ENCODE measurements around the gene ARPIN. TPM values are rescaled to one million over a fixed set of nuclear protein-coding genes. Genes with fewer than 3 reads are reported as not detected.
A peak's percentile ranks its signal among the peaks of the same experiment; 100 is the strongest.

Gene ARPIN
- total RNA-seq, 1 experiment from 2014 or later: 30.4 TPM

DNA sequence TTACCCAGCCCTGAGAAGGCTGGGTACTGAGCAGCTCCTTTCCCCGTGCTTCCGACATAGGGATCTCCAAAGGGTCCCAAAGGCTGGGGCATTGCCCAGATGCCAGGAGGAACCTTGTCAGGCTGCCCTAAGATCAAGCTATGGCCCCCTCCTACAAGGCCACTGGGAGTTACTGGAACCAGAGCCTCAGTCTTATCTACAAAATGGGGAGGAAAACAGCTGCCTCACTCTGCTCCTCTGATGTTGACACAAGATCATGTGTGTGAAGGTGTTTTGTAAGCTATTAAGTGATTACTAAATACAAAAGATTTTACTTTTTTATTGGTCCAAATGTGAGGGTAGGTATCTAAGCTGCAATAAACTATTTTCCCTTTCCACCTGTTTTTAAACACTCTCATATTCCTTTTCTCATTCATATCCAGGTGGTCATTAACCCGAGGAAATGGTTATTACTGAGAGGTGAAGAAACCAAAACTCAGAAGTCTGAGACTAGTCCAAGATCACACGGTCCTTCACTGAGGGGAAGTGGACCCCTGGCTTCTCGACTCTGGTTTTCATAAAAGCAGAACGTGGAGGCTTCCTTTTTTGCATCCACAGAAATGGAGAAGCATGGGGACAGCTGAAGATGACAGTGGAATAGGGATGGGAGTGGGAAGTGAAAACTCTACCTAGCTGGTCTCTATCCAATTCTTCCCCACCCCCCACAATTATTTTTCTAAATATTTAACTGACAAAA lies 1.7 kb downstream of the ARPIN start:
- DNase-seq: no peak
- intact Hi-C loops (cut with micrococcal nuclease; ENCODE audit: unreplicated experiment): loop anchor here (5.0 kb wide), 1 partner anchor 86 kb away; no protein-coding TSS in a partner anchor
- ChIA-PET POLR2A (ENCODE audit: unreplicated experiment) (interaction anchor here (0.7 kb wide), 1 partner anchor 289 kb away, joined by 3 read pairs; no protein-coding TSS in a partner anchor), CTCF (no interaction called here)
- H4K20me1 ChIP-seq (ENCODE audit: insufficient read depth): no peaks in the 10 kb centered on the region
- H3K4me1 ChIP-seq (replicated peaks; ENCODE audit: insufficient read depth): peaks cover 42% of the 10 kb centered on the region
- H3K4me2 ChIP-seq: peak overlapping the region; percentile 81
- BruUV-seq (replicated peaks): no TSS peak
- H3K27me3 ChIP-seq (ENCODE audit: insufficient read depth, low read depth): no peaks in the 10 kb centered on the region
- no peaks in the 10 kb centered on the region for H3K9me2 ChIP-seq (ENCODE audit: insufficient read depth)
- peaks cover 14% of the 10 kb centered on the region for H3F3A ChIP-seq (ENCODE audit: insufficient read depth, low read depth)
- peaks cover 14% of the 10 kb centered on the region for H3K79me2 ChIP-seq (ENCODE audit: low read depth)
- no peaks in the 10 kb centered on the region for H3K9me3 ChIP-seq (ENCODE audit: insufficient read depth, low read depth)
- TF ChIP-seq EZH2 (IDR thresholded peaks at IDR 0.05; ENCODE audit: low read depth) (no peak), CTCF (conservative IDR thresholded peaks at IDR 0.05) (no peak)
- no peak overlapping the region for H2AFZ ChIP-seq
- H3K4me3 ChIP-seq: peak overlapping the region; percentile 96; the same call in 1 of the 2 replicates
- H3K36me3 ChIP-seq (ENCODE audit: low read depth): no peaks in the 10 kb centered on the region
- H3K27ac ChIP-seq: no peak overlapping the region

DNA sequence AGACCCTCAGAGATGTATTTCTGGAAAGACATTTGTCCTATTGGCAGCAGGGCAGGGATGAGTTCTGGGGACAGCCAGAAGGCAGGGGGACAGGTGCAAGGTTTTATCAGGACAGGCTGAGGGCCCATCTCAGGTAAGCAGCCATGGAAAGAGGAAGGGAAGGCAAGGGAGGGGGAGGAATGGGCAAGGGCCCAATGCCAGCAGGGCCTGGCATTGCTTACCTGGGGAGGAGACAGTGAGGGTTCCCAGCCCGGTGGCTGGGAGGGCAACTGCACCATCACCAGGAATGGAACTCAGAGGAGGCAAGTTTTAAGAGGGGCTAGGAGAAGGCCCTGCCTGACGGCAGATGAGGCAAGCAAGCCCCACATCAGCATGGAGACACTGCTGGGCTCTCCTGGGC lies 3.1 kb downstream of the ARPIN start:
- H3F3A ChIP-seq (ENCODE audit: insufficient read depth, low read depth): peaks cover under 1% of the 10 kb centered on the region; the same call in 1 of the 2 replicates
- POLR2A ChIA-PET (ENCODE audit: unreplicated experiment): no interaction called here
- H3K4me3 ChIP-seq: no peak overlapping the region
- DNase-seq: no peak
- H3K4me1 ChIP-seq (replicated peaks; ENCODE audit: insufficient read depth): peaks cover 28% of the 10 kb centered on the region
- no peaks in the 10 kb centered on the region for H3K9me2 ChIP-seq (ENCODE audit: insufficient read depth)
- BruUV-seq (replicated peaks): no TSS peak
- no peak overlapping the region for H2AFZ ChIP-seq
- TF ChIP-seq CTCF (conservative IDR thresholded peaks at IDR 0.05): no peak
- no peak for TF ChIP-seq EZH2 (IDR thresholded peaks at IDR 0.05; ENCODE audit: low read depth)
- no peaks in the 10 kb centered on the region for H3K36me3 ChIP-seq (ENCODE audit: low read depth)
- H3K27me3 ChIP-seq (ENCODE audit: insufficient read depth, low read depth): no peaks in the 10 kb centered on the region
- H3K27ac ChIP-seq: no peak overlapping the region
- H3K4me2 ChIP-seq: no peak overlapping the region
- peaks cover 14% of the 10 kb centered on the region for H3K79me2 ChIP-seq (ENCODE audit: low read depth)
- CTCF ChIA-PET: interaction anchor here (0.5 kb wide), 1 partner anchor 316 kb away, joined by 7 read pairs; no protein-coding TSS in a partner anchor
- no peaks in the 10 kb centered on the region for H3K9me3 ChIP-seq (ENCODE audit: insufficient read depth, low read depth)
- no peaks in the 10 kb centered on the region for H4K20me1 ChIP-seq (ENCODE audit: insufficient read depth)
- intact Hi-C loops (cut with micrococcal nuclease; ENCODE audit: unreplicated experiment): loop anchor here (5.0 kb wide), 1 partner anchor 88 kb away; no protein-coding TSS in a partner anchor

GRCh38 chr15:89908226-89908625 lies 4.5 kb downstream of the ARPIN start:
- H3F3A ChIP-seq (ENCODE audit: insufficient read depth, low read depth): no peaks in the 10 kb centered on the region
- ChIA-PET POLR2A (ENCODE audit: unreplicated experiment) (no interaction called here), CTCF (no interaction called here)
- H3K9me2 ChIP-seq (ENCODE audit: insufficient read depth): no peaks in the 10 kb centered on the region
- no peaks in the 10 kb centered on the region for H3K9me3 ChIP-seq (ENCODE audit: insufficient read depth, low read depth)
- H3K4me2 ChIP-seq: no peak overlapping the region
- TF ChIP-seq CTCF (conservative IDR thresholded peaks at IDR 0.05) (no peak), EZH2 (IDR thresholded peaks at IDR 0.05; ENCODE audit: low read depth) (no peak)
- H4K20me1 ChIP-seq (ENCODE audit: insufficient read depth): no peaks in the 10 kb centered on the region
- peaks cover 16% of the 10 kb centered on the region for H3K4me1 ChIP-seq (replicated peaks; ENCODE audit: insufficient read depth)
- no peak overlapping the region for H3K4me3 ChIP-seq
- H3K27ac ChIP-seq: no peak overlapping the region
- no peak overlapping the region for H2AFZ ChIP-seq
- BruUV-seq (replicated peaks): no TSS peak
- H3K36me3 ChIP-seq (ENCODE audit: low read depth): no peaks in the 10 kb centered on the region
- intact Hi-C loops (cut with micrococcal nuclease; ENCODE audit: unreplicated experiment): no loop called here
- H3K27me3 ChIP-seq (ENCODE audit: insufficient read depth, low read depth): no peaks in the 10 kb centered on the region
- no peak for DNase-seq
- peaks cover 14% of the 10 kb centered on the region for H3K79me2 ChIP-seq (ENCODE audit: low read depth)
